Posterior cingulate gyrus (tissue), 11 donors: ENCODE results near the gene DES.

Source experiments
- DNase-seq, 10 donors: peaks; one replicate each; pipeline versions ENCODE4 v3.0.0 to v3.0.0-alpha.2; 2020 to 2021; ENCODE audit warnings: mixed read lengths in 3 of 10
- intact Hi-C: fragments of 100-400 bp; cut with DNase I; formaldehyde crosslinking; loops from one replicate; pipeline ENCODE4 v1.15.1; 2023

The DES gene

GRCh38 chr2:219416938-219417337, 1.2 kb upstream of the DES start:
- intact Hi-C loops, result no loop called here
- DNase-seq, result peak in 1 of 10 donors; percentile 14

GRCh38 chr2:219417374-219417773, 803 bp upstream of the DES start:
- DNase-seq, result peak in 1 of 10 donors; percentile 29
- intact Hi-C loops, result no loop called here

- intact Hi-C loops, result no loop called here
- DNase-seq, result no peak
Observed at GRCh38 chr2:219419012-219419324, 791 bp downstream of the DES start.

GRCh38 chr2:219419331-219420197, 1.4 kb downstream of the DES start:
- peak in 1 of 10 donors; percentile 24 for DNase-seq

GRCh38 chr2:219420687-219421086, 2.5 kb downstream of the DES start:
- intact Hi-C loops, result no loop called here
- DNase-seq, result peak in 1 of 10 donors; percentile 63

More at GRCh38 chr2:219419331-219420197, 1.4 kb downstream of the DES start:
- intact Hi-C loops, result no loop called here

GRCh38 chr2:219421323-219421722, 3.1 kb downstream of the DES start:
- peak in 1 of 10 donors; percentile 57 for DNase-seq
- intact Hi-C loops, result no loop called here

GRCh38 chr2:219422952-219423534, 4.9 kb downstream of the DES start:
- DNase-seq, result peak in 1 of 10 donors; percentile 61
- intact Hi-C loops, result no loop called here

GRCh38 chr2:219423652-219424377, 5.6 kb downstream of the DES start:
- DNase-seq, result peak in 1 of 10 donors; percentile 83
- intact Hi-C loops, result no loop called here

GRCh38 chr2:219425238-219426067, 7.3 kb downstream of the DES start:
- intact Hi-C loops, result no loop called here
- DNase-seq, result peak in 1 of 10 donors; percentile 74

- intact Hi-C loops, result no loop called here
- DNase-seq, result peak in 1 of 10 donors; percentile 48
Observed at GRCh38 chr2:219426068-219426443, 7.9 kb downstream of the DES start.

- intact Hi-C loops, result no loop called here
- DNase-seq, result peak in 1 of 10 donors; percentile 34
Observed at GRCh38 chr2:219426534-219427136, 8.5 kb downstream of the DES start.

- intact Hi-C loops, result no loop called here
- DNase-seq, result peak in 1 of 10 donors; percentile 30
Observed at GRCh38 chr2:219428469-219428868, 10.3 kb downstream of the DES start.

- peak in 1 of 10 donors; percentile 19 for DNase-seq
- intact Hi-C loops, result no loop called here
Observed at GRCh38 chr2:219429958-219430606, 11.9 kb downstream of the DES start.

- peak in 2 of 10 donors; percentile 67 to 85 for DNase-seq
- intact Hi-C loops, result no loop called here
Observed at GRCh38 chr2:219430633-219431615, 12.7 kb downstream of the DES start.

- intact Hi-C loops, result no loop called here
- peak in 2 of 10 donors; percentile 66 to 68 for DNase-seq
Observed at GRCh38 chr2:219433666-219434467, 15.7 kb downstream of the DES start.

GRCh38 chr2:219434468-219434717, 16.2 kb downstream of the DES start:
- no peak for DNase-seq
- intact Hi-C loops, result no loop called here

GRCh38 chr2:219434718-219435525, 16.7 kb downstream of the DES start, which contains the start of gene SPEG:
Gene SPEG (plus strand): TSS chr2:219434843. CDS start chr2:219434978, 135 bp downstream.
- DNase-seq, result peak in 2 of 10 donors; percentile 71 to 90
- intact Hi-C loops, result no loop called here
